Liver (tissue), 9 donors: ENCODE results near the gene PCNX3. TPM values are rescaled to one million over a fixed set of nuclear protein-coding genes. Genes with fewer than 3 reads are reported as not detected.
A peak's percentile ranks its signal among the peaks of the same experiment; 100 is the strongest.

Experiments used
- DNase-seq: peaks from one replicate; pipeline ENCODE4 v3.0.0-alpha.2; 2017; ENCODE audit warnings: low spot score
- H3K27ac ChIP-seq, 2 donors: one replicate each; pipeline ENCODE4 v1.7.0; 2013; ENCODE audit warnings: inconsistent platforms in 2 of 2, low read length in 2 of 2, control low read depth in 1 of 2, low read depth in 1 of 2, mild to moderate bottlenecking in 1 of 2
- H3K27me3 ChIP-seq, 4 donors: one replicate each; pipeline versions ENCODE4 v1.6.1 to v1.7.0; 2013; ENCODE audit warnings: low read length in 3 of 4, inconsistent platforms in 1 of 4, mild to moderate bottlenecking in 1 of 4, moderate library complexity in 1 of 4; ENCODE audit not compliant: control insufficient read depth in 4 of 4, insufficient read depth in 4 of 4
- H3K36me3 ChIP-seq, 4 donors: one replicate each; pipeline versions ENCODE4 v1.6.1 to v1.7.0; 2013; ENCODE audit warnings: low read length in 3 of 4, mild to moderate bottlenecking in 3 of 4, low read depth in 1 of 4, moderate library complexity in 1 of 4; ENCODE audit not compliant: control insufficient read depth in 4 of 4, insufficient read depth in 3 of 4
- H3K4me1 ChIP-seq, 4 donors: one replicate each; pipeline versions ENCODE4 v1.6.1 to v1.7.0; 2013; ENCODE audit warnings: low read length in 3 of 4, mild to moderate bottlenecking in 3 of 4, moderate library complexity in 1 of 4; ENCODE audit not compliant: control insufficient read depth in 4 of 4, insufficient read depth in 4 of 4
- H3K4me3 ChIP-seq, 3 donors: one replicate each; pipeline versions ENCODE4 v1.6.1 to v1.7.0; 2013; ENCODE audit warnings: low read length in 3 of 3, control low read depth in 1 of 3, low read depth in 1 of 3, mild to moderate bottlenecking in 1 of 3
- H3K9ac ChIP-seq, 2 donors: one replicate each; pipeline ENCODE4 v1.7.0; 2013; ENCODE audit warnings: low read length in 2 of 2, mild to moderate bottlenecking in 2 of 2, moderate library complexity in 2 of 2, control low read depth in 1 of 2, low read depth in 1 of 2
- H3K9me3 ChIP-seq, 4 donors: one replicate each; pipeline versions ENCODE4 v1.6.1 to v1.7.0; 2013; ENCODE audit warnings: low read length in 3 of 4; ENCODE audit not compliant: control insufficient read depth in 4 of 4
- EGR1 ChIP-seq, 2 donors: IDR thresholded peaks; 2 replicates each; pipeline ENCODE4 v1.6.1; 2016 to 2018; ENCODE audit warnings: antibody characterized with exemption in 2 of 2, low read depth in 2 of 2
- FOXA1 ChIP-seq: IDR thresholded peaks from 2 replicates; pipeline ENCODE4 v1.6.1; 2016; ENCODE audit warnings: antibody characterized with exemption
- FOXA2 ChIP-seq: IDR thresholded peaks from 2 replicates; pipeline ENCODE4 v1.6.1; 2016; ENCODE audit warnings: antibody characterized with exemption
- GABPA ChIP-seq, 2 donors: IDR thresholded peaks in 1 of 2; conservative IDR thresholded peaks in 1 of 2; 2 replicates each; pipeline ENCODE4 v1.6.1; 2016; ENCODE audit warnings: antibody characterized with exemption in 2 of 2, mild to moderate bottlenecking in 1 of 2, moderate library complexity in 1 of 2
- HNF4A ChIP-seq, 2 donors: conservative IDR thresholded peaks; 2 replicates each; pipeline ENCODE4 v1.6.1; 2016; ENCODE audit warnings: antibody characterized with exemption in 2 of 2, mild to moderate bottlenecking in 2 of 2
- HNF4G ChIP-seq: IDR thresholded peaks from 2 replicates; pipeline ENCODE4 v1.6.1; 2016; ENCODE audit warnings: antibody characterized with exemption
- JUND ChIP-seq, 2 donors: IDR thresholded peaks; 2 replicates each; pipeline ENCODE4 v1.6.1; 2016; ENCODE audit warnings: antibody characterized with exemption in 2 of 2
- NR2F2 ChIP-seq: IDR thresholded peaks from 2 replicates; pipeline ENCODE4 v1.6.1; 2016; ENCODE audit warnings: antibody characterized with exemption
- RAD21 ChIP-seq, 2 donors: IDR thresholded peaks; 2 replicates each; pipeline ENCODE4 v1.6.1; 2016; ENCODE audit warnings: antibody characterized with exemption in 2 of 2, mild to moderate bottlenecking in 2 of 2
- SP1 ChIP-seq: IDR thresholded peaks from 2 replicates; pipeline ENCODE4 v1.6.1; 2018; ENCODE audit warnings: antibody characterized with exemption, mild to moderate bottlenecking
- TAF1 ChIP-seq: conservative IDR thresholded peaks from 2 replicates; pipeline ENCODE4 v1.6.1; 2016; ENCODE audit warnings: antibody characterized with exemption, mild to moderate bottlenecking
- YY1 ChIP-seq: IDR thresholded peaks from 2 replicates; pipeline ENCODE4 v1.6.1; 2016; ENCODE audit warnings: antibody characterized with exemption, mild to moderate bottlenecking
- WGBS: extraction: QIAGEN DNeasy Blood & Tissue Kit; methylation state at CpG from one replicate; pipeline ENCODE4 v1.1.7; 2013; 5-methylcytosine and 5-hydroxymethylcytosine counted together
- polyA plus RNA-seq, 2 donors: library from polyadenylated mRNA; stranded (reverse) in 1 of 2; unstranded in 1 of 2; fragments of 200-250 nt in 1 of 2; fragments of >200 nt in 1 of 2; fragmentation: Nextera tagmentation in 1 of 2; extraction: Ambion mirVana in 1 of 2; gene quantifications; one replicate each; pipeline versions ENCODE4 v1.2.1 to v1.2.3, GENCODE V29; 2013 to 2015
- total RNA-seq, 2 donors: library from RNA; depleted of rRNA; stranded (reverse); fragments of >200 nt; gene quantifications; one replicate each; pipeline ENCODE4 v1.2.3, GENCODE V29; 2014
- TF ChIP-seq, protein P1 (sequence below): fragments of 150-350 bp; IDR thresholded peaks from 2 replicates; pipeline ENCODE4 v1.5.1; 2017; ENCODE audit warnings: improper control_type of control experiment, low read depth, low read length; ENCODE audit not compliant: missing input control
- TF ChIP-seq, protein P2 (sequence below): IDR thresholded peaks from 2 replicates; pipeline ENCODE4 v1.6.1; 2016; ENCODE audit warnings: antibody characterized with exemption
- TF ChIP-seq, protein P3 (sequence below): IDR thresholded peaks from 2 replicates; pipeline ENCODE4 v1.6.1; 2016; ENCODE audit warnings: antibody characterized with exemption
- TF ChIP-seq, protein P4 (sequence below): IDR thresholded peaks from 2 replicates; pipeline ENCODE4 v1.6.1; 2016; ENCODE audit warnings: antibody characterized with exemption
- donor health status: healthy.
- donor health status: healthy.
- donor health status: healthy.
- donor health status: healthy.
- donor health status: healthy.

Gene PCNX3
- total and polyA plus RNA-seq, 4 donors, result 4.7 to 13.4 (median 12.1) TPM

DNA sequence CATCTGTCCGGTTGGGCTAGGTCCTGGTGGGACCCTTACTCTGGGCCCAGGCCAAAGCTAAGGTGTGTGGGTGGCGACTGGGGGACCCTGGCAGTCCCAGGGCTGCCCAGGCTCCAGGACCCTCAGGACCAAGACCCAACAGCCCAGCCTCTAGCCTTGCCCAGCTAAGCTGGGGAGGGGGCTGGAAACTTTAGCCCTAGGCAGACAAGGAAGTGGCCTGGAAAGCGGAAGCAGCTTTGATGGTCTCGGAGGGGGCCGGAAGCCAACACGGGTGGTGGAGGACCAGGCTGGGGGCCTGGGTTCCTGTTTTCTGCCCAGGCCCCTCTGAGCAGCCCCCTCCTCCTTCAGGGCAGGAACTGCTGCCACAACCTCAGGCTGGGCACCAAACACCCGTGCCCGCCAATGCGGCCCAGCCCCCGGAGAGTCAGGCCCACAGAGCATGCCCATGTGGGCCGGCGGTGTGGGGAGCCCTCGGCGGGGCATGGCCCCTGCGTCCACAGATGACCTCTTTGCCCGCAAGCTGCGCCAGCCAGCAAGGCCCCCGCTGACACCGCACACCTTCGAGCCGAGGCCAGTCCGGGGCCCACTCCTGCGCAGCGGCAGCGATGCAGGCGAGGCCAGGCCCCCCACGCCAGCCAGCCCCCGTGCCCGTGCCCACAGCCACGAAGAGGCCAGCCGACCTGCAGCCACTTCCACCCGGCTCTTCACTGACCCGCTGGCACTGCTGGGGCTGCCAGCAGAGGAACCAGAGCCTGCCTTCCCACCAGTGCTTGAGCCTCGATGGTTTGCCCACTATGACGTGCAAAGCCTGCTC, 25.1 kb downstream of the PCNX3 start:
- Histone ChIP-seq H3K36me3 (peaks cover 4 to 10% (median 7%) of the 10 kb centered on the region in 4 donors), H3K4me1 (peaks cover 3 to 46% (median 26%) of the 10 kb centered on the region in 4 donors), H3K4me3 (peak overlapping the region in 2 of 3 donors; percentile 5 to 23), H3K27me3 (no peaks in the 10 kb centered on the region), H3K27ac (peak overlapping the region; percentile 75 to 86), H3K9me3 (no peaks in the 10 kb centered on the region), H3K9ac (peak overlapping the region in 1 of 2 donors; percentile 55)
- WGBS, result 73% methylated on average over 35 of the region's 35 CpGs
- no peak for TF ChIP-seq RAD21 (IDR thresholded peaks at IDR 0.05)
- TF ChIP-seq, protein P1, sequence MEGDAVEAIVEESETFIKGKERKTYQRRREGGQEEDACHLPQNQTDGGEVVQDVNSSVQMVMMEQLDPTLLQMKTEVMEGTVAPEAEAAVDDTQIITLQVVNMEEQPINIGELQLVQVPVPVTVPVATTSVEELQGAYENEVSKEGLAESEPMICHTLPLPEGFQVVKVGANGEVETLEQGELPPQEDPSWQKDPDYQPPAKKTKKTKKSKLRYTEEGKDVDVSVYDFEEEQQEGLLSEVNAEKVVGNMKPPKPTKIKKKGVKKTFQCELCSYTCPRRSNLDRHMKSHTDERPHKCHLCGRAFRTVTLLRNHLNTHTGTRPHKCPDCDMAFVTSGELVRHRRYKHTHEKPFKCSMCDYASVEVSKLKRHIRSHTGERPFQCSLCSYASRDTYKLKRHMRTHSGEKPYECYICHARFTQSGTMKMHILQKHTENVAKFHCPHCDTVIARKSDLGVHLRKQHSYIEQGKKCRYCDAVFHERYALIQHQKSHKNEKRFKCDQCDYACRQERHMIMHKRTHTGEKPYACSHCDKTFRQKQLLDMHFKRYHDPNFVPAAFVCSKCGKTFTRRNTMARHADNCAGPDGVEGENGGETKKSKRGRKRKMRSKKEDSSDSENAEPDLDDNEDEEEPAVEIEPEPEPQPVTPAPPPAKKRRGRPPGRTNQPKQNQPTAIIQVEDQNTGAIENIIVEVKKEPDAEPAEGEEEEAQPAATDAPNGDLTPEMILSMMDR, result no peak
- no peak for TF ChIP-seq FOXA1
- no peak for TF ChIP-seq JUND (IDR thresholded peaks at IDR 0.05)
- TF ChIP-seq SP1, result peak; percentile 1
- TF ChIP-seq YY1, result no peak
- TF ChIP-seq HNF4A (conservative IDR thresholded peaks at IDR 0.05), result no peak
- TF ChIP-seq HNF4G, result no peak
- TF ChIP-seq, protein P2, sequence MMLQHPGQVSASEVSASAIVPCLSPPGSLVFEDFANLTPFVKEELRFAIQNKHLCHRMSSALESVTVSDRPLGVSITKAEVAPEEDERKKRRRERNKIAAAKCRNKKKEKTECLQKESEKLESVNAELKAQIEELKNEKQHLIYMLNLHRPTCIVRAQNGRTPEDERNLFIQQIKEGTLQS, result no peak
- no peak for TF ChIP-seq FOXA2
- TF ChIP-seq, protein P3, sequence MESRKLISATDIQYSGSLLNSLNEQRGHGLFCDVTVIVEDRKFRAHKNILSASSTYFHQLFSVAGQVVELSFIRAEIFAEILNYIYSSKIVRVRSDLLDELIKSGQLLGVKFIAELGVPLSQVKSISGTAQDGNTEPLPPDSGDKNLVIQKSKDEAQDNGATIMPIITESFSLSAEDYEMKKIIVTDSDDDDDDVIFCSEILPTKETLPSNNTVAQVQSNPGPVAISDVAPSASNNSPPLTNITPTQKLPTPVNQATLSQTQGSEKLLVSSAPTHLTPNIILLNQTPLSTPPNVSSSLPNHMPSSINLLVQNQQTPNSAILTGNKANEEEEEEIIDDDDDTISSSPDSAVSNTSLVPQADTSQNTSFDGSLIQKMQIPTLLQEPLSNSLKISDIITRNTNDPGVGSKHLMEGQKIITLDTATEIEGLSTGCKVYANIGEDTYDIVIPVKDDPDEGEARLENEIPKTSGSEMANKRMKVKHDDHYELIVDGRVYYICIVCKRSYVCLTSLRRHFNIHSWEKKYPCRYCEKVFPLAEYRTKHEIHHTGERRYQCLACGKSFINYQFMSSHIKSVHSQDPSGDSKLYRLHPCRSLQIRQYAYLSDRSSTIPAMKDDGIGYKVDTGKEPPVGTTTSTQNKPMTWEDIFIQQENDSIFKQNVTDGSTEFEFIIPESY, result no peak
- peak in 1 of 2 donors; percentile 46 for TF ChIP-seq GABPA (IDR thresholded peaks at IDR 0.05 in 1 of 2, conservative IDR thresholded peaks at IDR 0.05 in 1 of 2)
- TF ChIP-seq TAF1, result no peak
- TF ChIP-seq, protein P4, sequence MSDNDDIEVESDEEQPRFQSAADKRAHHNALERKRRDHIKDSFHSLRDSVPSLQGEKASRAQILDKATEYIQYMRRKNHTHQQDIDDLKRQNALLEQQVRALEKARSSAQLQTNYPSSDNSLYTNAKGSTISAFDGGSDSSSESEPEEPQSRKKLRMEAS, result no peak
- TF ChIP-seq EGR1 (IDR thresholded peaks at IDR 0.05; ENCODE audit: low read depth in 2 of 2), result no peak
- DNase-seq, result no peak

DNA sequence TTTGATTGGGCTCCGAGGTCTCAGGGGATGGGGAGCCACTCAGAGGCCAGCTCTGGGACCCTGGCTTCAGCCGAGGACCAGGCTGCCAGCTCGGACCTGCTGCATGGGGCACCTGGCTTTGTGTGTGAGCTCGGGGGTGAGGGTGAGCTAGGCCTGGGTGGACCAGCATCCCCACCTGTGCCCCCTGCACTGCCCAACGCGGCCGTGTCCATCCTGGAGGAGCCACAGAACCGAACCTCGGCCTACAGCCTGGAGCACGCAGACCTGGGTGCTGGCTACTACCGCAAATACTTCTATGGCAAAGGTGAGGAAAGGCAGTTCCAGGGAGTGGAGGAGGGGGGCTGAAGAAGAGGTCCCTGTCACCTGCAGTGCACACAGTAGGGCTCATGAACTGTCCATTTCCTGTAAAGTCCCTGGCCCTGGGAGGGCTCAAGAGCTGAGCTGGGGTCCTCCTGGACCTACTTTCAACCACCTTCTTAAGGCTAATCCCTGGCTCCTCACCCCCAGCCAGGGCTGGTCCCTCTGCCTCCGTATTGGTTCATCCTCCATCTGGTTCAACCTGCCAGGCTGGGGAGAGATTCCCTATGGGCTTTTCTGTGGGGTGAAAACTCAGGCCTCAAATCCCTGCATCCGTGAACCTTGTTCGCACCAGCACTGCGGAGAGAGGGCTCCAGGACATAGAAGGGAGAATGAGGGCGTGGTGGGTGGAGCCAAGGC, 25.9 kb downstream of the PCNX3 start:
- whole genome bisulfite sequencing, result 78% methylated on average over 16 of the region's 16 CpGs
- Histone ChIP-seq H3K9me3 (no peaks in the 10 kb centered on the region), H3K4me3 (peak overlapping the region in 2 of 3 donors; percentile 5 to 23), H3K36me3 (peaks cover 0 to 4% (median 1%) of the 10 kb centered on the region in 4 donors), H3K27ac (peak overlapping the region; percentile 75 to 86), H3K27me3 (no peaks in the 10 kb centered on the region), H3K4me1 (peaks cover 2 to 42% (median 26%) of the 10 kb centered on the region in 4 donors), H3K9ac (no peak overlapping the region)
- TF ChIP-seq EGR1 (IDR thresholded peaks at IDR 0.05; ENCODE audit: low read depth in 2 of 2) (no peak), NR2F2 (no peak), HNF4G (no peak), FOXA2 (no peak), TAF1 (no peak)
- TF ChIP-seq, protein P1, result no peak
- TF ChIP-seq, protein P4, result no peak
- DNase-seq, result no peak
